ENCODE data around the gene TFDP1. TPM values are rescaled to one million over a fixed set of nuclear protein-coding genes. Genes with fewer than 3 reads are reported as not detected.

The TFDP1 gene
- total and polyA plus RNA-seq, 8 donors: 27.3 to 207 (median 56.3) TPM

DNA sequence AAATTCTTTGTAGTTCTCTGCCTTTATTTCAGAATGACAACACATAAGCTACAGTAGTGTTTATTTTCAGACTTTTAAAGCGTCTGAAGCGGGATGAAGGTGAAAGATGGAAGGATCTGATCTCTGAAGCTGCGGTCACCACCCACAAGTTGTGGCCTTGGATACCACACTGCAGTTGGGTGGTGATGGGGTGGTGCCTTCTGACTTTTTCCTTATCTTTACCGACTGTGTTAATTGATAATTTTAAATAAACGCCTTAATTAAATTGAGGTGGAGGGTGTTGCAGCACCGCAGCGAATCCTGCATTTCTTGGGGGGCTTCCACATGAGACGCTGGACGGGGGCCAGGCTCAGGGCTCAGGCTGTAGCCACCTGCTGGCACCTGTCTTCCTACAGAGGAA, 1.3 kb downstream of the TFDP1 start:
- peaks cover 7 to 41% (median 25%) of the 10 kb centered on the region in 4 donors for H3K36me3 ChIP-seq
- 45 to 68% (median 57%) methylated on average over 9 of the region's 9 CpGs for WGBS, 5 donors
- DNase-seq: peak in 1 of 2 donors; percentile 23
- intact Hi-C loops (cut with DNase I; ENCODE audit: low total_unique reads): no loop called here
- no peak overlapping the region for H3K27ac ChIP-seq
- H3K4me3 ChIP-seq: peak overlapping the region; percentile 55 to 82 (median 71)
- no peaks in the 10 kb centered on the region for H3K9me3 ChIP-seq
- TF ChIP-seq POLR2AphosphoS5 (IDR thresholded peaks at IDR 0.05): no peak
- TF ChIP-seq, protein P1, sequence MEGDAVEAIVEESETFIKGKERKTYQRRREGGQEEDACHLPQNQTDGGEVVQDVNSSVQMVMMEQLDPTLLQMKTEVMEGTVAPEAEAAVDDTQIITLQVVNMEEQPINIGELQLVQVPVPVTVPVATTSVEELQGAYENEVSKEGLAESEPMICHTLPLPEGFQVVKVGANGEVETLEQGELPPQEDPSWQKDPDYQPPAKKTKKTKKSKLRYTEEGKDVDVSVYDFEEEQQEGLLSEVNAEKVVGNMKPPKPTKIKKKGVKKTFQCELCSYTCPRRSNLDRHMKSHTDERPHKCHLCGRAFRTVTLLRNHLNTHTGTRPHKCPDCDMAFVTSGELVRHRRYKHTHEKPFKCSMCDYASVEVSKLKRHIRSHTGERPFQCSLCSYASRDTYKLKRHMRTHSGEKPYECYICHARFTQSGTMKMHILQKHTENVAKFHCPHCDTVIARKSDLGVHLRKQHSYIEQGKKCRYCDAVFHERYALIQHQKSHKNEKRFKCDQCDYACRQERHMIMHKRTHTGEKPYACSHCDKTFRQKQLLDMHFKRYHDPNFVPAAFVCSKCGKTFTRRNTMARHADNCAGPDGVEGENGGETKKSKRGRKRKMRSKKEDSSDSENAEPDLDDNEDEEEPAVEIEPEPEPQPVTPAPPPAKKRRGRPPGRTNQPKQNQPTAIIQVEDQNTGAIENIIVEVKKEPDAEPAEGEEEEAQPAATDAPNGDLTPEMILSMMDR (IDR thresholded peaks at IDR 0.05): no peak
- no peaks in the 10 kb centered on the region for H3K27me3 ChIP-seq
- H3K4me1 ChIP-seq: peaks cover 15 to 40% (median 25%) of the 10 kb centered on the region in 4 donors

DNA sequence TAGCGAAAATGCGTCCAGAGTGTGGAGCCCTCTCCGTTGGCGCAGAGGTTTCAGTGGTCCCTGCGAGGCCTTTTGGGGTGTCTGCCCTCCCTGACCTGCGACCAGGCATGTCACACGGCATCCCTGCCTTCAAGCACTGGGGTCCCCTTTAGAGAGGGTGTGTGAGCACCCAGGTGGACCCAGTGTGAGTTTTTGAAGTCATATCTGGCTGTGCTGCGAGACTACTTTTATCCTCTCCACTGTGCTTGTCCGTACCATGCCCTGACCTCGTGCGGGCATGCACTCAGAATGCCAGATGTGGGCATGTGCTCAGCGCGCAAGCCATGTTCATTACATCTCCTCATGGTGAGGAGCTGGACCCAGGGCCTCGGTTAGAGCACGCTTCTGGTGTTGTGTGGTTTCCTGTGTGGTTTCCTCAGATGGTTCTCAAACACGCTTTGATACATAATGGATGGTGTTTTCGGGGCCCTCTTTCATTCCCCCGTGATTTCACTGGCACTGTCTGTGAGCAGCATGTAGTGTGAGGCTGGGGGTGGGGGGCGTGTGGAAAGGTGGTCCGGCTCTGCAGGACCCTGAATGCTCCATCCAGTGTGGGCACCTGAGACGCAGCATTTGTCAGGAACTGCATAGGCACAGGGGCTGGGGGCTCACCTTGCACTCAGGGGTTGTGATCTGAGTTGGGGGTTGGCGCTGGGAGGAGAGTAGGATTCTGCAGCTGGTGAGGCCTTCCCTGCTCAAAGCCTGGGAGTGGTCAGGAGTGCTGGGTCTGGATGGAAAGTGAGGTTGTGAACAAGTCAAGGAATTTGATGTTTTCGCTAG, 2.3 kb downstream of the TFDP1 start:
- WGBS, 5 donors: 85 to 92% (median 88%) methylated on average over 23 of the region's 23 CpGs
- H3K4me3 ChIP-seq: peak overlapping the region in 1 of 4 donors; percentile 6
- peak in 1 of 2 donors; percentile 21 for DNase-seq
- intact Hi-C loops (cut with DNase I; ENCODE audit: low total_unique reads): no loop called here
- peaks cover 15 to 40% (median 25%) of the 10 kb centered on the region in 4 donors for H3K4me1 ChIP-seq
- no peak overlapping the region for H3K27ac ChIP-seq
- no peaks in the 10 kb centered on the region for H3K27me3 ChIP-seq
- no peaks in the 10 kb centered on the region for H3K9me3 ChIP-seq
- TF ChIP-seq, protein P1 (IDR thresholded peaks at IDR 0.05): no peak
- TF ChIP-seq EP300 (IDR thresholded peaks at IDR 0.05) (no peak), POLR2A (IDR thresholded peaks at IDR 0.05) (no peak), POLR2AphosphoS5 (IDR thresholded peaks at IDR 0.05) (no peak)
- H3K36me3 ChIP-seq: peaks cover 7 to 44% (median 27%) of the 10 kb centered on the region in 4 donors

DNA sequence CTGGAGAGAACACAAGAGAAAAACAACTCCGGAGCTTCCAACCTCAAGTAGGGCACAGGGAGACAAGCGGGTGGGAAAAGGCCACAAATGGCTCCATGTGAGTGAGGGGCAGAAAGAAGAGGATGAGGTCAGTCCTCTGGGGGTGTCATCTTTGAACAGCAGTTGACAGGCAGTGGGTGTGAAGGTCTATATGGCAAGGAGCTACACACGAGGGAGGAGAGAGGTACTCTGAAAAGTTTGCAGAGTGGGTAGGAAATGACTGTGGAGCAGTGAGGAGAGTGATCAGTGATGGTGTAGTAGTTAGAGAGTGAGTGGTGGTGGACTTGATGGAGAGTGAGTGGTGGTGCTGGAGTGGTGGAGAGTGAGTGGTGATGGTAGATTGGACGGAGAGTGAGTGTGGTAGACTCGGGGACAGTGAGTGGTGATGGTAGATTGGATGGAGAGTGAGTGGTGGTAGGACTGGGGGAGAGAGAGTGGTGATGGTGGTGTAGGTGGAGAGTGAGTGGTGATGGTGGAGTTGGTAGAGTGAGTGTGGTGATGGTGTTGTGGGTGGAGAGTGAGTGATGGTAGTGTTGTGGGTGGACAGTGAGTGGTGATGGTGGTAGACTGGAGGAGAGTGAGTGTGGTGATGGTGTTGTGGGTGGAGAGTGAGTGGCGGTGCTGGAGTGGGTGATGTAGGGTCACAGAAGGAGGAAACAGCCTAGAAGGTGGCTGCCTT, 4.0 kb downstream of the TFDP1 start:
- WGBS, 5 donors: 86 to 93% (median 91%) methylated on average over 6 of the region's 6 CpGs
- Histone ChIP-seq H3K9me3 (no peaks in the 10 kb centered on the region), H3K4me1 (peaks cover 15 to 40% (median 27%) of the 10 kb centered on the region in 4 donors), H3K27me3 (no peaks in the 10 kb centered on the region), H3K36me3 (peaks cover 7 to 56% (median 33%) of the 10 kb centered on the region in 4 donors), H3K4me3 (no peak overlapping the region), H3K27ac (no peak overlapping the region)
- peak in 1 of 2 donors; percentile 4 for DNase-seq
- intact Hi-C loops (cut with DNase I; ENCODE audit: low total_unique reads): no loop called here
- TF ChIP-seq EP300 (IDR thresholded peaks at IDR 0.05) (no peak), POLR2AphosphoS5 (IDR thresholded peaks at IDR 0.05) (no peak), POLR2A (IDR thresholded peaks at IDR 0.05) (no peak)
- TF ChIP-seq, protein P1 (IDR thresholded peaks at IDR 0.05): peak in 1 of 7 experiments; percentile 5

DNA sequence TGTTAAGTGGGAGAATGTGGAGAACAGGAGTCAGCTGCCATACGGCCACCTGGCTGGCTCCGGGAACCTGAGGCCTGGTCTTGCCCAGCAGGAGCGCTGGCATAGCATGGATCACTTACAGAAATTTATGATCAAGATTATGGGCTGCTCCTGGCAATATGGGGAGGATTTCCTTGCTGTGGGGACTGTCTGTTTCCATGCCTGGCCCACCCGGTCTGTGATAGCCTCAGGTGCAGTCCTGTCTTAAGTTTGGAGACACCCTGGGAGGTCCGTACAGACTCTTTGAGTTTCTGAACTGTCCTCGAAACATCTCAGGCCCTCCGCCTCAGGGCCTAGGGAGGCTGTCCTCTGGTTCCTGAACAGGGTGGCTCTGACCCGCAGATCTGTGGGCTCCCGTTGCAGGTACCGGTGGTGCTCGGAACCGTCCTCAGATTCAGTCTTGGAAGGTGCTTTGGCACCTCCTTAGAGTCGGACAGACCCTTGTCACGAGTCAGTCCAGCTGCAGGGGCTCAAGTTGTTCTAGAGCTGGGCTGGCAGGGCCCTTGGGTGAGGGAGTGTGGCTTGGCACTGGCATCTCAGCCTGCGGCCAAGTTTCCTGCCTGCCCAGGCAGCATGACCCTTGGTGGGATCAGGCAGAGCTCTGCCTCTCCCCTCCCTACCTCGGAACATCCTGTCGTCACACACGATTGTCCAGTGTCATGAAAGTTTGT, 4.9 kb downstream of the TFDP1 start:
- 85 to 94% (median 90%) methylated on average over 10 to 18 of the region's 18 CpGs for WGBS, 5 donors
- peaks cover 11 to 36% (median 25%) of the 10 kb centered on the region in 4 donors for H3K4me1 ChIP-seq
- no peaks in the 10 kb centered on the region for H3K9me3 ChIP-seq
- no peaks in the 10 kb centered on the region for H3K27me3 ChIP-seq
- intact Hi-C loops (cut with DNase I; ENCODE audit: low total_unique reads): no loop called here
- TF ChIP-seq POLR2A (IDR thresholded peaks at IDR 0.05): no peak
- H3K27ac ChIP-seq: no peak overlapping the region
- H3K36me3 ChIP-seq: peaks cover 7 to 56% (median 33%) of the 10 kb centered on the region in 4 donors
- no peak overlapping the region for H3K4me3 ChIP-seq
- DNase-seq: peak in 1 of 2 donors; percentile 20
